NCI-H82 treated with DMSO at 0.1 percent for 48 hours (cell line): Measurements from ENCODE around the gene FABP7.

Source experiments
- DNase-seq: peaks from one replicate; lab custom pipeline; 2025; ENCODE audit not compliant: unreplicated experiment; lab: John Stamatoyannopoulos, UW

The FABP7 gene

DNA sequence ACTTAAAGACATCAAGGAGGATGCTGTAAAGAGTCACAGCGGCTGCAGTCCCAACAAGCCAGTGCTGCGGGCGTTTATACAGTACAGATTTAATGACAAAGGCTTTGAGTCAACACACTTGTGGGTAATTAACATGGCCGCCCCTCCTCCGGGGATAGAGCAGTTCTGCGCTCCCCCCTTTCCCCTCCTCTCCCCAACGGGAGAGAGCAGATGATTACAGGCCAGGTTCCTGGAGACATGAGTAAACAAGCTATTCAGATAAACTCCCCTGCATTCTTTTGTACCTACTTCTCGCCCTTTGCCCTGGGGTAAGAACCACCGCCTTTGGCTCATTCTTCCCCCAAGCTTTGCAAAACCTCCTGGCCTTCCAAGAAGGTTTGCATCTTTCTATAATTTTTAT, 23.6 kb upstream of the FABP7 start:
- no peak for DNase-seq

DNA sequence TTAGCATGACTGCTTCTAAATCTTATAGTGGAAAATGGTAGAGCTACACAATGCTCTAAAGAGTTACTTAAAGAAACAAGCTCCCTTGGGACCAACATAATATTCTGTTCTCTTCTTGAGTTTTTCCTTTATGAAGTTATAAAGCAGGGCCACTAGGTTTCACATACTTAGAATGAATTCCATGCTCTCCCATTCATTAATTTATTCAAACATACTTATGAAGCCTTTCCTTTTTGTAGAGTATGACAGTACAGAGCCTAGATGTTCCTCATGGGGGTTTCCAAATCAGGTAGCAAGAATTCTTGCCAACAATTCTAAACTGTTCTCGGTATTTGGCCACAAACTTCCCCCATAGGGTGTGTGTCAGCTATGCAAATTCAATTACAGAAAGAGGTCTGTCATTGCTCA, 20.6 kb upstream of the FABP7 start:
- no peak for DNase-seq

DNA sequence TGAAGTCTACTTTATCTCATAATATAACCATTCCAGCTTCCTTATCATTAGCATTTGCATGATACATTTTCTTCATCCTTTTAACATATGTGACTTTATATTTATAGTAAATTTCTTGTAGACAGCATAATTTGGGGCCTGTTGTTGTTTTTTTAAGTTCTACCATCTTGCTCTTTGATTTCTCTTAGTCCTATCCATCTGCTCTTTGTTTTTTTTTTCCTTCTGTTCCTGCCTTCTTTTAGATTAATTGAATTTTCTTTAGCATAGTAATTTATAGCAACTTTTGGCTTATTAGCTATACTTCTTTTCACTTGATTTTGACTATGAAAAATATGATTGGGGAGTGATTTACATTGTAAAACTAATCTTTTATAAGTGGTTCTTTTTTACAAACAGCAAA, 19.2 kb upstream of the FABP7 start:
- no peak for DNase-seq

DNA sequence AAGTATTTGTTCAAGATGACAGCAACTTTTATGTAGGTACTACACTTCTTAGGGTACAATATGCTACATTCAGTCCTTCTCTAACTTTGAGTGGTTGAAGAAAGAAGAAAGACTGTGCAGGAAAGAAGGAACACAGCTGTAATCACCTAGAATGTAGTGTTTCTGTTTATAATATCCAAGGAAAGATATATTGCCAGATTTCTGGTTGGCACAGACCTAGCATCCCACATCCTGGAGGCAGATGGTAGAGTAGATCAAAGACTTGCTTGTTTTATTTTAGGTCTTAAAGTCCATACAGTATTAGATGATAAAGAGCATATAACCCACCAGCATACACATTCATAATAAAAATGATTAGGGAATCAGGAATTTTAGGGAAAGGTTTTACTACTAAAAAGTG, 13.3 kb upstream of the FABP7 start:
- no peak for DNase-seq

DNA sequence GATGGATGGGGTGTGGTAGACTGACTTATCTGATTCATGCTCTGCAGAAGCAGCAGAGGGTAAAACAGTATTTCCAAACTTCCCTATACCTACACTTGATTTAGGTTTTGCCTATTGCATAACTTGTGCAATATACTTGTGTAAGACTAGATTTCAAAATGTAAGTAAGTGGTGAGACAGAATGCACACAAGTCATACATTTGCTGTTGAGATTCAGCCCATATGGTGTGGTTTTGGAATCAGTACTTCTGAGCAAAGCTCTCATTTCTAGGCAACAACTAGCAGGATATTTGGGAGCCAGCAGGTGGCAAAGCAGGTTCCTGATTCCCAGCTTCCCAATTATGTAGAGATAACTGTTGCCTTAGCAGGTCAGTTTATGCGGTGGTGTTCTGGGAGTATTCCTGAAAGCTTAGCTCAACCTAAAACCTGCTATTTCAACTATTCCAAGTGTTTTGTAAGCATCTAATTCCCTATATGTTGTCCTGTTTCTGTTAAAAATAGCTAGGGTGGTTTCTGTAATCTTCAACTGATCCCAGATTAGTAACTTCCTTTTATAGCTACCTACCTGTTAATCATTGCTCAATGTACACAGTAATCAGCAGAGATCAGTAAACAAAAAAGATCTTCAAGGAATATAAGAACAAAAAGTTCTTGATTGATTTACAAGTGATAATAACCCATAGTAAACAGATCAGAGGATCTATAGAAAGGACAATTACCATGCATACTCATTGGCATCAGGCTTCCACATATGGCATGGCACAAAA, 8.5 kb upstream of the FABP7 start:
- DNase-seq = no peak

DNA sequence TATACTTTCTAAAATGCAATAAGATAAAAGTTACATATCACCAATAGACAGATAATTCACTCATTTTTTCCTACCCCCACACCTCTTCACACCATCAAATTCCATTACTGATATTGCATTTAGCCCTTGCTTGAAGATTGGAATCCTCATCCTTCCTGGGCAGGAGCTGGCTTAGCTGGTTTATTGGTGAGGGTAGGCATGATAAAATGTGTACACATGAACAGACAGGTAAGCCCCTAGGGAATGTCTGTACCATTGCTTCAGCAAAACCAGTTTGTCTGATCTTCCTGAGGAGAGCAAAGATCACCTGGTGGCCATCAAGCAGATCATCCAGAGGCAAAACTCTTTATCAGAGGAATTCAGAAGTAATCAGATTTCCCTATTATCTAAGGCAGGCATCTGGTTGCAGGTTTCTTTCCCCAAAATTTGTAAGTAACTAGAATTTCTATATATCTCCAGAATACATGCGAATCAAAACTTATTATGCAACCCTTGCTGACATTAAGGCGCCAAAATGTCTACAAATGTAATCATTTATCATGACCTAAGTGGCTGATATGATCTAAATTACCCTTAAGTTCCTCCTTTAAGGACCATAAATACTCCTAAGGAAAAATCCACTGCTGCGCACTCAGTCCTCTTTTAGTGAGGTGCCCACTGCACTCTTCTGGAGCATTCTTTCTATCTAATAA, 6.6 kb upstream of the FABP7 start:
- no peak for DNase-seq

DNA sequence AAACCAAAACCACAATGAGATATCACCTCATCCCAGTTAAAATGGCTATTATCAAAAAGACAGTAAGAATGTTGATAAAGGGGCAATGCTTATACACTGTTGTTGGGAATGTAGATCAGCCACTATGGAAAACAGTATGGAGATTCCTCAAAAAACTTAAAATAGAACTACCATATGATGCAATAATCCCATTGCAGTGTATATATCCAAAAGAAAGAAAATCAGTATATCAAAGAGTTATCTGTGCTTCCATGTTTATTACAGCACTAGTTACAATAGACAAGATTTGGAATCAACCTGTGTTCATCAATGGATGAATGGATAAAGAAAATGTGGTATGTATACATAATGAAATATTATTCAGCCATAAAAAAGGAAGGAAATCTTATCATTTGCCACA, 3.5 kb upstream of the FABP7 start:
- no peak for DNase-seq

DNA sequence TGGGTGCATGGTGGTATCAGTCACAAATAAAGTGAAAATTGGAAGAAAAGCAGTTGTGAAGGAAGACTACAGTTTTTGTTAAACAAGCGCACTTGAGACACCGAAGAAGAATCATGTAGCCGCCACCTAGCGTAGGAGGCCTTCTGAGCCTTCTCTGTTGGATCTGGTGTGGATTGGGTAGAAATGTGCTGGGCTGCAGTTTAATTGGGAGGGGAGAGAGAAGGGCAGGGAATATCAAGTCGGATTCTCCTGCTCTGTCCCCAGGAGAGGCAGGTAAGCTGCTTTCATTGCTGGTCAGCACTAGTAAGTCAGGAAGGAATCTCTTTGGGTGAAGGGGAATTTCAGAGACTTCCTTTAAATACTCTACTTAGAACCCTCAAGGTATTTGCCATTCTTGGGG, 1.2 kb upstream of the FABP7 start:
- DNase-seq = no peak

DNA sequence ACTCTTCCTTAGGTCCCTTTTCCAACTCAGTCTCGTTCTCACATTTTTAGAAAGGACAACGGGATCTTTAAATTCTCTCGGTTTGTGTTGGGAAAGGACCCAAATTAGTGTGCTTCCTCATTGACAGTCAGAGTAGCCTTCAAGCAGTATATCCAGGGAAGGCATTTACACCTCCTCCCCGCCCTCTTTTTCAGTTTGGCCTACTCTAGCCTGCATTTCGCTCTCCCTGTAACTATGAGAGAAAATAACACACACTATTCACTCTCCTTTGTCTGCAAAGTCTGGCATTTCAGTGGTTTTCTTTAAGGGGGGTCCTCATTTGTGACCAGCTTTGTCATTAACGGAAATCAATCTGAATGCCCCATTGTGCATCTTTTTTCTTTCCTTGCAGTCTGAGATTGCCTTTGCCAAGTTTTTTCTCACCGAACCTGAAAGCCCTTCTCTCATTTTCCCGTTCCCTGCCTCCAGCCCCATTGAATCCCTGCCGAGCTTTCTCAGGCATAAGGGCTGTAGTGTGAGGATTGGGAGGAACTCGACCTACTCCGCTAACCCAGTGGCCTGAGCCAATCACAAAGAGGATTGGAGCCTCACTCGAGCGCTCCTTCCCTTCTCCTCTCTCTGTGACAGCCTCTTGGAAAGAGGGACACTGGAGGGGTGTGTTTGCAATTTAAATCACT, 393 bp upstream of the FABP7 start:
- no peak for DNase-seq

DNA sequence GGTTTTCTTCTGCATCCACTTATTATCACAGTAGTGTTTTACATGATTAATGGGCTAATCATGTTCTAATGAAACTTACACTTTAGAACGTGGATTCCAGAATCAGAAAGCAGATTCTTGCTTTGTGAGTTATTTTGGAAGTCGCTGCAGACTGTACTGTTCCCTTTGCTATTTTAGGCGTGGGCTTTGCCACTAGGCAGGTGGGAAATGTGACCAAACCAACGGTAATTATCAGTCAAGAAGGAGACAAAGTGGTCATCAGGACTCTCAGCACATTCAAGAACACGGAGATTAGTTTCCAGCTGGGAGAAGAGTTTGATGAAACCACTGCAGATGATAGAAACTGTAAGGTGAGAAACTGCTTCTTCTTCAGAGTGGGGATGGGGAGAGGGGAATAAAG, 598 bp downstream of the FABP7 start:
- no peak for DNase-seq

DNA sequence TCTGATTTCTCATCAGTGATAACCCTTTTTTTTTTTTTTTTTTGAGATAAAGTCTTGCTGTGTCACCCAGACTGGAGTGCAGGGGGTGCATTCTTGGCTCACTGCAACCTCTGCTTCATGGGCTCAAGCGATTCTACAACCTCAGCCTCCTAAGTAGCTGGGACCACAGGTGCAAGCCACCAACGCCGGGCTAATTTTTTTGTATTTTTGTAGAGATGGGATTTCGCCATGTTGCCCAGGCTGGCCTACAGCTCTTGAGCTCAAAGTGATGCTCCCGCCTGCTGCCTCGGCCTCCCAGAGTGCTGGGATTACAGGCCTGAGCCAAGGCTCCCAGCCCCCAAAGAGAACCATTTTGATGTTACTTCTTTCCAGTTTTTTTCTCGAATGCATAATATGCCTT, 2.2 kb downstream of the FABP7 start:
- no peak for DNase-seq

DNA sequence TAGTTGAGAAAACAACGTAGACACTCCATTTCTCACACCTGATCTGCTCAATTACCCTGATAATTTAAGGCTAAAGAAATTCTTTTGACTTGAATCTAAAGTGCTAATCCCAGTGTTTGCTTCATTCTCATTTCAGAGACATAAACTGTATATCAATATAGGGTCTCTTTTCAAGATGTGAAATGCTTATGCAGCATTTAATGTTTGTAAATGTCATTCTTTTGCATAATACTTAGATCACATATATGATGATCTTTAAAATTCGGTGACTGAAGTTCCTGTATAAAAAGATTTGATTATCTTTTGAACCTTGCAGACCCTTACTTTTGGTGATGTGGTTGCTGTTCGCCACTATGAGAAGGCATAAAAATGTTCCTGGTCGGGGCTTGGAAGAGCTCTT, 3.9 kb downstream of the FABP7 start:
- DNase-seq = no peak

DNA sequence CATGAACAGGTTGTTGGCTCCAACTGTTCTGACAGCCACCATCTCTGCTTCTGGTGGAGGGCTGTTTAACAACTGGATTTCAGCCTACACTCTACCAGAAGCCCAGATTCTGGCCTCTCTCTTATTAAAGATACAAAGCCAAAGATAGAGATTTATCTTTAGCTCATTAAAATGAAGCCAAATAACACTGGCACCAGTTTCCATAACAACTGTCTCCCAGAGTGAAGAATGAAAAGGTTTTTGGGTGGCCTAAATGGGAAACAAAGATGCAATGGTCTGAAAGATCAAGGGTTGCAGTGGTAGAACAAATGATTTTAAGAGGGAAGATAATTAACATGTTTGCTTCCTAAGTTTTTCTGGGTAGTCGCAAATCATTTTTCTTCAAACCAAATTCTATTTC, 6.4 kb downstream of the FABP7 start:
- no peak for DNase-seq

DNA sequence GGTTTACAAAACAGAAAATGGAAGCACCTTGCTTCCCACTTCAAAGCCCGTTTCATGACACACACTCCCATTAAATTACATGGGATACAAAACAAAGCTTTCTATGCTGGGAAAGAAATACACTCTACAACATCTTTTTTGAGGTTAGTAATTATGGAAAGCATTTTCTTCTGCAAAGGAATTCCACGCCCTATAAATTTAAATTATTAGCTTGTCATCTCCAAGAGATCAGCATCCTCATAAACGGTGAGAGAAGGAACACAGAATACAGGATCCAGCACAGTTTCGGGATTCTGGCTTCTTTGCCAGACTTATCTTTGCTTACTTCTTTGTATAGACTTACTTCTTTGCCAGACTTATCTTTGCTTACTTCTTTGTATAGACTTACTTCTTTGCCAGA, 8.2 kb downstream of the FABP7 start:
- no peak for DNase-seq

DNA sequence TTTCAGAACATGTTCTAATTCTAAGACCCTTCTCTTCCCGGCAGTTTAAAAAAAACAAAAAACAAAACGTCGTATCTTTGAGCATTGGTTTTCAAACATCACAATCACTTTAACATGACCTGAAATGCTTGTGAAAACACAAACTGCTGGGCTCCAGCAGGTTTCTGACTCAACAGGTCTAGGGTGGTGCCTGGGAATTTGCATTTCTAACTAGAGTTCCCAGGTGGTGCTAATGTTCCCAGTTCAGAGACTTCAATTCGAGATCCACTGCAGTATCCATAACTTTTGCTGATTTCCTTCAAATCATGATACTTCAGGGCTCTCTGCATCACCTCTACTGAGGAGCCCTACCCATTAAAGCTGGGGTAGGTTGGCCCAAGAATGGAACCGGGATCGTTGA, 8.7 kb downstream of the FABP7 start:
- no peak for DNase-seq

DNA sequence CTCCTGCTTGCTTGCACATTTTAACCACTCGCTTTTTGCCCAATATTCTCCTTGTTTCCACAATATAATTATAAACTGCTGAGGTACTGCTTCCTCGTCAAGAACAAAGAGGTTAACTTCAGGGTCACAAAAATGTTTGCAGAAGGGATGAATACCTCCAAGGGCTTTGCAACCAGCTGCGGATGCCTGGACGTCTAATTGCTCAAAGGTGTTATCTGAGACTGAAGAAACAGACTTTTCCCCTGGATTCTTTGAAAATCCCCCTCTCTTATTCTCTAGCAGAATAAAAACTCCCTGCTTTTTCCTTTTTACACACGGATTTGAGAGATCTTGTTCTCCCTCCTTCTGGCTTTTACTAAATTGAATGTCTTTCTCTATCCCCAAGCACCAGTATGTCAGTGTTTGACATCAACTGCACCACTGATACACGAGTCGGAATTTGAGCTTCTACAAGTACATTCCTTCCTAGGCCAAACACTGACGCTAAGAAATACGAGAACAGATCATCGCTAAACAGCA, 9.2 kb downstream of the FABP7 start:
- peak; percentile 47 for DNase-seq

DNA sequence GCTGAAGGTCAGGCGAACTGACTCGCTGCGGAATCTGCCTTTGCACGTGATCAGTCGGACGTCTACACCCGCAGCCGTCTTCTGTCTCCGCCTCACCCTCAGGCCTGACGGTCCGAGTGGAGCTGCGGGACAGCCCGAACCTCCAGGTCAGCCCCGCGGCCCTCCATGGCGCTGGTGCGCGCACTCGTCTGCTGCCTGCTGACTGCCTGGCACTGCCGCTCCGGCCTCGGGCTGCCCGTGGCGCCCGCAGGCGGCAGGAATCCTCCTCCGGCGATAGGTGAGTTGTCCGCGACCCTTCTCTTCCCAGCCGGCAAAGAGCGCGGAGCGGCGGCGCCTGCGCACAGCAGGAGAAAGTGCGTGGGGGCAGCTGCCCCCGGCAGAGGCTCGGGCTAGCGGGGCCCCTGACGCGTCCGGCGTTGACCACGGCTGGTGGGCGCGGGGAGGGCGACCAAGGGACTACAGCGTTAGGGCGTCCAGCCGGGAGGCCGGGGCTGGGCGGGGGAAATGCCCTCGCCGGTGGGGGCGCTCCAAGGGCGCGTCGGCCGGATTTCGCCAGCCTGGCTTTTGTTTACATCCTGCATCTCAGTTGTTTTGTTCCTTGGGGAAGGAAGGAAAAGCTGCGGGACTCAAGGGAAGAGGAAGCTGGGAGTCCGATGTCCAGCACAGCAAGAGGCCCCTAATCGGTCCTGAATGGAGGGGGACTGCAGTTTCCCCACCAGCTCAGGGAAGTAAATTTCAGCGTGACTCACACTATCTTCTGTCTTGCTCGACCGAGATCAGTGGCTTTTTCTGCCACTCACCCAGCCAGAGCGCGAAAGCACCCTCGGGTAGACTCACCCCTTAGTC, 9.9 kb downstream of the FABP7 start, which contains the start of gene SMPDL3A:
Gene SMPDL3A (plus strand): TSS at position 77 of the 846 bp plus-strand sequence. CDS start 89 bp downstream, at position 166.
- DNase-seq = peak; percentile 54

DNA sequence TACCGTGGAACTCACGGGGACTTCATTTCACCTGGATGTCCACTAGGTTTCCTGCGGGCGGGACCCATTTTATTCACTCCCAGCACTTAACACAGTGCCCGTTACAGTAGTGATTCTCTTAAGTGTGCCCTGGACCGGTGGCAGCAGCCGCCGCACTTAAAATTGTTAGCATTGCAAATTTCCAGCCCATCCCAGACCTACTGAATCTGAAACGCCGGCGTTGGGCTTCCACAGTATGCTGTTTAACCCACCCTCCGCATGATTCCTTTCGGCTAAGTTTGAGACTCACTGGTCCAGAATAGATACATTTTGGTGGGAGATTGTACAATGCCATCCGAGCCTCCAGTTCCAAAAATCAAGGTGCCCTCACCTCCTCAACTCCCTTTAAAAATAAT, 10.5 kb downstream of the FABP7 start:
- no peak for DNase-seq

DNA sequence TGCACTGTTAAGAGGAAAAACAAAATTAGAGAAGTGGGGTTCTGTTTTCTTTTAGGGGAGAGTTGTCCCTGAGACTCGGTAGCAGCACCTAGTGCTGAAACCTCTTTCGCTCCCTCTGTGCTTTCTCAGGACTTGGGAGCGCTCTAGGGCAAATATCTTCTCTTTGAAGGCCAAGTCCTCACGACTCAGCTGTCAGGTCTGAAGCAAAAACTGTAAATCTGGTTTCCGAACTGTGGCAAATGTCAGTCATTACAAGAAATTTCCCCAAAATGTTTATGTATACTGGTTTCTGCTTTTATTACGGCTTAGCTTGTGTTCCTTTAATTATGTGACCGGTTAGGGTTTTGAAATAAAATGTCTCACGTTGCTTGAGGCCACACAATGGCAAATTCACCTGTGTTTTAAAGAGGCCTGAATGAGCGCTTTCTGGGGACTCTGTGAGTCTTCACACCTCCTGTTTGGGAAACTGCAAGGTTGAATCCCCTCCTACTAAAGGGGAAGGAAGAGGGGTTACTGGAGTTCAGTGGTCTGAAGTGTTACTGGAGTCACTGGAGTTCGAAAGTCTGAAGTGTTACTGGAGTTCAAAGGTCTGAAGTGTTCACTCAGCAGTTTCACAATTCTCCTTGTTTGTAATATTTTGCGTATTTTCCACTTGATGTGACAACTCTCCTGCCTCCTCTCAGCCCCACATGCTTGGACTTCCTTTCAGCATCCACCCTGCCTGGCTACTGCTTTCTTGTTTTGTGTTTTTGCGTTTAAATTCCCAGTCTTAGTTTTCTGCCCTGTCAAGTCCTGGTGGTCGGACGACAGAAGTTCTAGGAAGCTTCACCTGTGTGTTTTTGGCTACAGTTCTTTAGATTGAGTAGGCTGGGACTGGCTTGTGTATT, 11.2 kb downstream of the FABP7 start:
- no peak for DNase-seq

DNA sequence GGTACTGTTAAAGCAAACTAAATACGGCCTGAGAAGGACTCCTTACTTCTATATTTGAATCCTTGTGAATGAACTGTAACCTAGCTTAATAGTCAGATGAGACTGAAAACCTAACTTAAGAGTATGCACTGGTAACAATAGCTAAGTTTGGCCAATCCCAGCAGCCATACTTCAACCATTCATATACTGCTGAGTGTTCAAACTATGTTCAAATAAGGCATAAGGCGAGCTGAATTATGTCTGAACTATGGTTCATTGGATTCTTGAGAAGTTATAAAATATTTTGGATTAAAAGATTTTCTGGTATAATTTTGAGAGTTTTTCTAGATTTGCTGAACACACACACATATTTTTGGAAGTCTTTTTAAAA, 11.8 kb downstream of the FABP7 start:
- no peak for DNase-seq
